SK-N-SH (cell line): ENCODE data around the gene HCAR2. TPM values are rescaled to one million over a fixed set of nuclear protein-coding genes. Genes with fewer than 3 reads are reported as not detected.

ENCODE experiments used
- CTCF ChIA-PET: fragments of 300-600, 350-600 bp; formaldehyde crosslinking; extraction: SDS; loops from one replicate; lab custom pipeline; 2021; lab: Yijun Ruan, JAX
- POLR2A ChIA-PET: fragments of 350-600 bp; sonication (Branson Sonifier 250); formaldehyde crosslinking; extraction: SDS; loops from one replicate; lab custom pipeline; 2020; ENCODE audit warnings: antibody characterized with exemption, inconsistent platforms; lab: Yijun Ruan, JAX
- DNase-seq: peaks from one replicate; pipeline ENCODE4 v3.0.0; 2012
- H2AFZ ChIP-seq: fragments of 200-600 bp; sonication (generic); 2 replicates; pipeline ENCODE4 v1.8.1; 2016; ENCODE audit warnings: antibody characterized with exemption, mild to moderate bottlenecking, low read depth
- H3F3A ChIP-seq: fragments of 200-600 bp; sonication (generic); replicated peaks from 2 replicates; pipeline ENCODE3; 2016; ENCODE audit warnings: antibody characterized with exemption, mild to moderate bottlenecking; ENCODE audit not compliant: insufficient read depth
- H3K27ac ChIP-seq, 2 experiments: fragments of 200-500 bp in 1 of 2; fragments of 200-600 bp in 1 of 2; sonication (Bioruptor generic) in 1 of 2; sonication (generic), shearing (Covaris generic) in 1 of 2; 2 replicates each; pipeline versions ENCODE4 v1.5.1 to v1.6.1; 2014 to 2016; ENCODE audit warnings: low read depth in 2 of 2, inconsistent platforms in 1 of 2, low read length in 1 of 2, mild to moderate bottlenecking in 1 of 2, mixed read lengths in 1 of 2
- H3K27me3 ChIP-seq: fragments of 200-600 bp; sonication (generic), shearing (Covaris generic); 2 replicates; pipeline ENCODE4 v1.6.1; 2016; ENCODE audit warnings: mixed run types; ENCODE audit not compliant: insufficient read depth
- H3K36me3 ChIP-seq, 2 experiments: fragments of 200-500 bp in 1 of 2; fragments of 200-600 bp in 1 of 2; sonication (Bioruptor generic) in 1 of 2; sonication (generic) in 1 of 2; replicated peaks in 1 of 2; 2 replicates each; pipeline versions ENCODE3 to v1.5.1; 2014 to 2016; ENCODE audit warnings: low read length in 1 of 2, mild to moderate bottlenecking in 1 of 2; ENCODE audit not compliant: insufficient read depth in 2 of 2, control insufficient read depth in 1 of 2
- H3K4me1 ChIP-seq, 2 experiments: fragments of 200-500 bp in 1 of 2; fragments of 200-600 bp in 1 of 2; sonication (Bioruptor generic) in 1 of 2; sonication (generic), shearing (Covaris generic) in 1 of 2; 2 replicates each; pipeline versions ENCODE4 v1.5.1 to v1.6.1; 2014 to 2016; ENCODE audit warnings: low read depth in 1 of 2, low read length in 1 of 2, mixed run types in 1 of 2; ENCODE audit not compliant: insufficient read depth in 2 of 2, control insufficient read depth in 1 of 2
- H3K4me2 ChIP-seq: fragments of 200-600 bp; sonication (generic), shearing (Covaris generic); 2 replicates; pipeline ENCODE4 v1.6.1; 2017; ENCODE audit warnings: mixed run types
- H3K4me3 ChIP-seq, 2 experiments: fragments of 200-500 bp in 1 of 2; fragments of 200-600 bp in 1 of 2; sonication (Bioruptor generic) in 1 of 2; sonication (generic), shearing (Covaris generic) in 1 of 2; 2 replicates each; pipeline versions ENCODE4 v1.5.1 to v1.8.1; 2014 to 2016; ENCODE audit warnings: low read depth in 2 of 2, inconsistent platforms in 1 of 2, low read length in 1 of 2, mild to moderate bottlenecking in 1 of 2, mixed read lengths in 1 of 2, moderate library complexity in 1 of 2
- H3K79me2 ChIP-seq: fragments of 200-600 bp; sonication (generic); 2 replicates; pipeline ENCODE4 v1.8.1; 2017; ENCODE audit warnings: mild to moderate bottlenecking; ENCODE audit not compliant: insufficient read depth
- H3K9ac ChIP-seq: fragments of 200-600 bp; sonication (generic); 2 replicates; pipeline ENCODE4 v1.6.1; 2017; ENCODE audit warnings: mixed run types
- H3K9me2 ChIP-seq: fragments of 200-600 bp; sonication (generic); 2 replicates; pipeline ENCODE4 v1.6.1; 2017; ENCODE audit warnings: mixed run types
- H3K9me3 ChIP-seq: fragments of 200-600 bp; sonication (generic); 2 replicates; pipeline ENCODE4 v1.6.1; 2017; ENCODE audit warnings: mixed run types, mild to moderate bottlenecking, moderate library complexity
- H4K20me1 ChIP-seq: fragments of 200-600 bp; sonication (generic); 2 replicates; pipeline ENCODE4 v1.6.1; 2017; ENCODE audit warnings: mild to moderate bottlenecking, mixed run types; ENCODE audit not compliant: insufficient read depth
- EP300 ChIP-seq, 2 experiments: IDR thresholded peaks; 2 replicates each; pipeline versions ENCODE4 v1.4.0 to v1.6.1; 2012; ENCODE audit warnings: borderline replicate concordance in 1 of 2, low read depth in 1 of 2, low read length in 1 of 2
- GATA2 ChIP-seq: sonication (generic); formaldehyde crosslinking; IDR thresholded peaks from 2 replicates; pipeline ENCODE4 v1.5.0; 2020; ENCODE audit warnings: mild to moderate bottlenecking, missing genetic modification reagents
- JUND ChIP-seq: IDR thresholded peaks from 2 replicates; pipeline ENCODE4 v1.4.0; 2012
- MAX ChIP-seq: IDR thresholded peaks from 2 replicates; pipeline ENCODE4 v1.4.0; 2012; ENCODE audit warnings: low read depth
- PBX3 ChIP-seq: IDR thresholded peaks from 2 replicates; pipeline ENCODE4; 2012
- RCOR1 ChIP-seq: fragments of 150-350 bp; IDR thresholded peaks from 2 replicates; pipeline ENCODE4 v1.6.1; 2017; ENCODE audit warnings: antibody characterized with exemption, low read length
- RFX5 ChIP-seq: IDR thresholded peaks from 2 replicates; pipeline ENCODE4 v1.6.1; 2012; ENCODE audit warnings: mild to moderate bottlenecking, improper control_type of control experiment, low read length
- SIN3A ChIP-seq: IDR thresholded peaks from 2 replicates; pipeline ENCODE4 v1.6.1; 2012; ENCODE audit warnings: low read depth, mild to moderate bottlenecking, low read length, moderate library complexity, borderline replicate concordance
- TCF12 ChIP-seq: IDR thresholded peaks from 2 replicates; pipeline ENCODE4 v1.4.0; 2012
- USF1 ChIP-seq: IDR thresholded peaks from 2 replicates; pipeline ENCODE4 v1.4.0; 2012; ENCODE audit warnings: low read depth, borderline replicate concordance
- WGBS: methylation state at CpG from one replicate; pipeline ENCODE4 v1.1.6; 2017; ENCODE audit warnings: low lambda C conversion rate; 5-methylcytosine and 5-hydroxymethylcytosine counted together
- polyA plus RNA-seq, 3 experiments: library from polyadenylated mRNA; depleted of rRNA; stranded (reverse); fragments of >200 nt; gene quantifications; 2 replicates each; pipeline ENCODE4 v1.2.3, GENCODE V29; 2012
- TF ChIP-seq, protein P1 (sequence below): fragments of 150-350 bp; IDR thresholded peaks from 2 replicates; pipeline ENCODE4 v1.6.1; 2016; ENCODE audit warnings: mild to moderate bottlenecking, low read depth, low read length

Gene HCAR2
- polyA plus RNA-seq, 1 of the 3 experiments (the other 2 are of a cell fraction), result not detected

DNA sequence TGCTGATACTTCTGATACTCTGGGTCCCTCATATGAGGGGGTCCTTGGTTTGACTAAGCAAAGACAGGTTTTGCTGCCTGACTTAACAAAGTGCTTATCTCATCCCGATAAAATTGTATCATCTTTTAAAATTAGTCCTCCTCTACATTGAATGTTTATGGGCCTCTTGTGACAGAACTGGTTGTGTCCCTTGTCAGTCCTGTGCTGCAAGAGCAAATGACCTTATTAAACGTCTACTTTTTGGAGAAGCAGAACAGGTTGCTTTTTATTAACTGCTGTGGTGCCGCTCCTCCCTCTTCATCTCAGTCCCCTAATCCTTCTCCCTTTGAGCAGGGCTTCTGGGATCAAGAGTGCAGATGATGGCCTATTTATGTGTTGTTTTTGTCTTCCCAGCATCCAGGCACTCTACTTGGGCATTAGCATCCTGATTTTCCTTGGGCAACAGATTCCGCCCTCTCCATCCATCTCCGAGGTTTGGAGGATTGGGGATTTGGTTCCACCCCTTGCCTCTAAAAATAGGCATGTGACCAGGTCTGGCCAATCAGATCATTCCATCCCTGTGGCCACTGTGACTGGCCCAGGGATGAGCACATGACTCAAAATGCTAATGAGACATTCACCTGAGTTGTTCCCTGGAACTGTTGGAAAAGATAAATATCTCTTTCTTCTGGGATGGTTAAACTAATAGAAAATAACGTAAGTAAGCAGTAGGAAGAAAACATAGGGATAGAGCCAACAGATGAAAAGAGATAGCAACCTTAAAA is 46.6 kb upstream of the HCAR2 start:
- Histone ChIP-seq H3K4me1 (peaks cover 12 to 13% of the 10 kb centered on the region in 2 experiments; a peak in 3 of 4 replicates), H3K4me2 (no peak overlapping the region), H3K9ac (no peak overlapping the region), H3K9me2 (no peaks in the 10 kb centered on the region), H3K27ac (no peak overlapping the region), H3K36me3 (peaks cover 10 to 11% of the 10 kb centered on the region in 2 experiments), H3F3A (no peaks in the 10 kb centered on the region), H2AFZ (no peak overlapping the region), H3K4me3 (no peak overlapping the region), H3K27me3 (no peaks in the 10 kb centered on the region), H3K9me3 (no peaks in the 10 kb centered on the region), H4K20me1 (no peaks in the 10 kb centered on the region), H3K79me2 (peaks cover 21% of the 10 kb centered on the region)
- 89% methylated on average over 6 of the region's 6 CpGs for WGBS
- CTCF ChIA-PET, result no interaction called here
- POLR2A ChIA-PET, result no interaction called here
- DNase-seq, result peak; percentile 38
- TF ChIP-seq USF1 (peak; percentile 51; the same call in 1 of the 2 replicates), MAX (no peak)

DNA sequence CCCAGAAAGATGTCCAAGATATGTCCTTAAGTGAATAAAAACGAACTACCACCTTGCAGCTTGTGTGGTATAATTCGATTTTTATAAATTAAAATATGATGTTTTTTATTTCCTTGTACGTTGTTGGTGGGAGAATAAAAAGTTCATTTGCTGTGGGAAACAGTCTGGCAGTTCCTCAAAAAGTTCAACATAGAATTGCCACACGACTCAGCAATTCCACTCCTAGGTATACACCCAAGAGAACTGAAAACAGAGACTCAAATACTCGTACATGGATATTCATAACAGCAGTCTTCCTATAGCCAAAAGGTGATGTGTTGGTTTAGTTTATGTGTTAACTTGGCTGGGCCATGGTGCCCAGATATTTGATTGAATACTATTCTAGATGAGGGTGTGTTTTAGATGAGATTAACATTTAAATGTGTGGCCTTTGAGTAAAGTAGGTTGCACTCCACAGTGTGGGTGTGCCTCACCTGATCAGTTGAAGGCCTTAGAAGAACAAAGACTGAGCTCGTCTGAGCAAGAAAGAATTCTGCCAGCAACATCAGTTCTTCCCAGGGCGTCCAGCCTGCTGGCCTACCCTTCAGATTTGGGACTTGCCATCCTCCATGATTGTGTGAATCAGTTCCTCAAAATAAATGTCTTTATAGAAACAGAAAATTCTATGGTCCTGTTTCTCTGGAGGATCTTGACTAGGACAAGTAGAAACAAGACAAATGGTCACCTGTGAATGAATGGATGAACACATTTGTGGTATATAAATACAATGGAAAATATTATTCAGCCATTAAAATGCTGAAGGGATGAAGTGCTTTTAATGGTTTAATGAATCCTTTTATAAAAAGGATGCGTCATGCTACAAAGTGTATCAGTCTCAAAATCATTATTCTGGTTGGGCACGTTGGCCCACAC is 44.3 kb upstream of the HCAR2 start:
- H2AFZ ChIP-seq, result no peak overlapping the region
- H3K27ac ChIP-seq, result no peak overlapping the region
- H3F3A ChIP-seq, result no peaks in the 10 kb centered on the region
- no peak for DNase-seq
- no peak overlapping the region for H3K9ac ChIP-seq
- no peaks in the 10 kb centered on the region for H3K9me3 ChIP-seq
- no peak overlapping the region for H3K4me3 ChIP-seq
- ChIA-PET CTCF (no interaction called here), POLR2A (no interaction called here)
- H4K20me1 ChIP-seq, result no peaks in the 10 kb centered on the region
- H3K4me2 ChIP-seq, result no peak overlapping the region
- no peaks in the 10 kb centered on the region for H3K36me3 ChIP-seq
- no peaks in the 10 kb centered on the region for H3K79me2 ChIP-seq
- TF ChIP-seq SIN3A (no peak), GATA2 (CRISPR knock-in tag) (no peak), TCF12 (no peak), PBX3 (no peak), MAX (no peak), RCOR1 (no peak), EP300 (IDR thresholded peaks at IDR 0.05; ENCODE audit: borderline replicate concordance in 1 of 2, low read depth in 1 of 2, low read length in 1 of 2) (no peak), JUND (no peak), RFX5 (no peak)
- TF ChIP-seq, protein P1, sequence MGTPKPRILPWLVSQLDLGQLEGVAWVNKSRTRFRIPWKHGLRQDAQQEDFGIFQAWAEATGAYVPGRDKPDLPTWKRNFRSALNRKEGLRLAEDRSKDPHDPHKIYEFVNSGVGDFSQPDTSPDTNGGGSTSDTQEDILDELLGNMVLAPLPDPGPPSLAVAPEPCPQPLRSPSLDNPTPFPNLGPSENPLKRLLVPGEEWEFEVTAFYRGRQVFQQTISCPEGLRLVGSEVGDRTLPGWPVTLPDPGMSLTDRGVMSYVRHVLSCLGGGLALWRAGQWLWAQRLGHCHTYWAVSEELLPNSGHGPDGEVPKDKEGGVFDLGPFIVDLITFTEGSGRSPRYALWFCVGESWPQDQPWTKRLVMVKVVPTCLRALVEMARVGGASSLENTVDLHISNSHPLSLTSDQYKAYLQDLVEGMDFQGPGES, result no peak
- 77% methylated on average over 9 of the region's 9 CpGs for WGBS
- H3K9me2 ChIP-seq, result no peaks in the 10 kb centered on the region
- peaks cover 0 to 3% of the 10 kb centered on the region in 2 experiments; a peak in 1 of 4 replicates for H3K4me1 ChIP-seq
- H3K27me3 ChIP-seq, result no peaks in the 10 kb centered on the region
